Stimulated activated CD8-positive, alpha-beta memory T cell treated with anti-CD3 and anti-CD28 coated beads, Interleukin-12 subunit alpha, Interleukin-12 subunit beta, amount 100 ng/mL, for 24 hours (primary cell): ENCODE results near the gene DENND2A.
A peak's percentile ranks its signal among the peaks of the same experiment; 100 is the strongest.
"Not testable (repeated sequence)": the region's sequence is repeated elsewhere in the genome, so short reads cannot be mapped to it uniquely, and the experiment has no call there.

Source experiments
- DNase-seq: peaks from one replicate; pipeline ENCODE4 v3.0.0-alpha.2; 2020; ENCODE audit errors: extremely low read depth

The DENND2A gene

DNA sequence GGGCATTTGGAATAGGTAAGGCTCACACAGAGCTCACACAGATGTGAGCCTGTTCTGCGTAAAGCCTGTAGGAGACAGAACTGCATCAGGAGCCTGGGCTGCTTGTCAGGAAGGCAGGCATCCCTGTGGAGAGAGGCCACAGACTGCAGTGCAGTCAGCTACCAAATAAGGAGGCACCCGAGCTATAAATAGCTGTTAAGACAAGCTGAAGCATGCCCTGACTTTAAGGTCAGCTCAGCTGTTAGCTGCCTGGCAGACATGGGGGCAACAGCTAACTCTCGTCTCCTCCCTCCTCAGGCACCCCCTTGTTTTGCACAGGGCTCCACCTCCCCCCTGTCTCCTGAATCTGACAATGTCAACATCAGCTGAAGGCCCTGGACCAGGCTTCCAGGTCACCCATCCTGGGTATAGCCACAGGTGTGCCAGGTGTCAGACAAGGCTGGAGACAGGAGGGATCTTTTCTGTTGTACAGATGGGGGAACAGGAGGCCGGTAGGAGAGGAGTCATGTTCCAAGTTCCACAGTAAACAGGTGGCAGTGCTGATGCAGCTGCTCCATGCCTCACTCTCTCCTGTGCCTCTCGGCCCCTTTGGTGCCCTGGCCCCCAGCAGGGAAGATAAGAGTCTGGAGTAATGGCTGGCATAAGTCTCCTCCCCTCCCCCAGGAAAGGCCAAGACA is 133.7 kb downstream of the DENND2A start:
- DNase-seq: no peak

DNA sequence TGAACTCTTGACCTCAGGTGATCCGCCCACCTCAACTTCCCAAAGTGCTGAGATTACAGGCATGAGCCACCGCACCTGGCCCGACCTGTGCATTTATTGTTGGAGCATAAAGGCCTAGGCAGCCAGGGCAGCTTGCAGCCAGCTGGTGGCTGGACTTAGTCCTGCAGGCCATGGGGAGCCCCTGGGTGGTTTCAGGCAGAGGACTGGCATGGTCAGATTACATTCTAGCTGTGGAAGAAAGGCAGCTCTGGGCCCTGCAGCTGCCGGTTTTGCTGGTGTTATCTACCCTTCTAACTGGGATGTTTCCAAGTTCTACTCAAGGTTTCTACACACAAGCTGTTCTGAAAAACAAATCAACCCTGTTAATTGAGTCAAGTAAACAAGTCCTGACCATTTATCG is 138.6 kb downstream of the DENND2A start:
- DNase-seq: no peak

DNA sequence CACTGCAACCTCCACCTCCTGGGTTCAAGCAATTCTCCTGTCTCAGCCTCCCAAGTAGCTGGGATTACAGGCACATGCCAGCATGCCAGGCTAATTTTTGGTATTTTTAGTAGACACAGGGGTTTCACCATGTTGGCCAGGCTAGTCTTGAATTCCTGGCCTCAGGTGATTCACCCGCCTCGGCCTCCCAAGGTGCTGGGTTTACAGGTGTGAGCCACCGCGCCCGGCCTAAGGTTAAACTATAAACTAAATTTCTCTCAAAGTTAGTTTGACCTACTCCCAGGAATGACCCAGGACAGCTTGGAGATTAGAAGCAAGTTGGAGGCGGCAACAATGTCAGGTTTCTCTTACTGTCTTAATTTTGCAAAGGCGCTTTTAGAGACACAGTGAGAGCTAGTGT is 142.8 kb downstream of the DENND2A start:
- not testable (repeated sequence) for DNase-seq

DNA sequence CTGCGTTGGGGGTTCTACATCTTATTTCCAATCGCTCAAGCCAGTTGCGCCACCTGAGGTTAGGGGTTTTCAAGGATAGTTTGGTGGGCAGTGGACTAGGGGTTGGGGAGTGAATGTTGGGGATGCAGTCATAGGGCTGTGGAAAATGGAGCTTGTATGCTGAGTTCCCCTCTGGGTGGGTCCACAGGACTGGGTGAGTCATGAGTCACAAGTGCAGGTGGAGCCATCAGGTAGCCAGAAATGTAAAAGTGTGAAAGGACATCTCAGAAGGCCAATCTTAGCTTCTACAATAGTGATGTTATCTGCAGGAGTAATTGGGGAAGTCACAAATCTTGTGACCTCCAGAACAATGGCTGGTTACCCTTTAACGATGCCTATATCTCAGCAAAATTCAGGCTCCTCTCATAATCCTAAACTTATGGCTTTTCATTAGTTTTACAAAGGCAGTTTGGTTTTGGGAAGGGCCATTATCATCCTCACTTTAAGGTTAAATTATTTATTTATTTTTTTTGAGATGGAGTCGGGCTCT is 143.3 kb downstream of the DENND2A start:
- no peak for DNase-seq

DNA sequence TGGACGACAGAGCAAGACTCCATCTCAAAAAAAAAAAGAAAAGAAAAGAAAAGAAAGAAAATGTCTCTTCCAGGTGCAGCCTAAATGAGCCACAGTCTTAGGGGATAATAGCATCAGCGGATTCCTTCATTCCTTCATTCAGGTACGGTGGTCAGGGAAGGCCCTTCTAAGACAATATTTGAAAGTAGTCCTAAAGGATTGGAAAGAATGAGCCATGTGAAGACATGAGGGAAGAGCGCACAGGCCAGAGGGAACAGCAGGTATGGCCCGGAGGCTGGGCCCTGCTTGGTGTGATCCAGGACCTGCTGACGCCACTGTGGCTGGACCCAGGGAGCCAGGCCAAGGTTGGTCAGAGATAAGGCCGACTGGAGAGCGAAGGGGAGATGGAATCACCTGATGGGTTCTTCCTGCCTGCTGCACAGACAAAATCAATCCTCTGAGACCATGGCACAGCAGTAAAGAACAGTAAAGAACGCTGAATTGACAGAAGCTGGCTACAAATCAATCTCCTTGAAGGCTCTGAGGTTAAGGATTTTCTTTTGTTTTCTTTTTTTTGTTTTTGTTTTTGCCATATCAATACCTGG is 145.0 kb downstream of the DENND2A start:
- no peak for DNase-seq

DNA sequence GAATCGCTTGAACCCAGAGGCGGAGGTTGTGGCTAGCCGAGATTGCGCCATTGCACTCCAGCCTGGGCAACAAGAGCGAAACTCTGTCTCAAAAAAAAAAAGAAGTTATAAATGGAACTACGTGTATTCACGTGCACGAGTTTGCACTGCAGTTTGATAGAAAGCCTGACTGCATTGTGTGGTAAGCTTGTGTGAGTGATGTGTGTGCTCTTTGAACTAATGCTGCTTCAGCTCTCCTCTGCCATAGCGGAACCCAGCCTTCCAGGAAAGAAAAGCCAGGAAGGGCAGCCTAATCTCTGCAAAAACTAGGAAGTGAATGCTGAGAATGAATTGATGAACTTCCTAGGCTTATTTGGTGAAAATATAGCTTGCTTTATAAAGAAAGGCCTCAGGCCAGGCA is 145.7 kb downstream of the DENND2A start:
- no peak for DNase-seq

DNA sequence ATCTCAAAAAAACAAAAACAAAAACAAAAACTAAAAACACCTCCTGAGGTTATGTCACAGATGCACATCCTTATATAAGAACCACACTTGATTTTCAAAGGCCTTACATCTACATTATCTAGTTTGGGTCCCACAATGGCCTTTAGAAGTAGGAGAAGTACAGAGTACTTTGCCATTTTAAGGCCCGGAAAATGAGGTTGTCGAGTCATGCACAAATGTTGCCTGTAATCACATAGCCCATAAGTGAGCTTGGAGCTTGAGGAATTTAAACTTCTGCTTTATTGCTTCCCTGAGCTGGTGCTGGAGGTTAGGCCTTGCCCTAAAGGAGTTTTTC is 151.6 kb downstream of the DENND2A start:
- DNase-seq: no peak

DNA sequence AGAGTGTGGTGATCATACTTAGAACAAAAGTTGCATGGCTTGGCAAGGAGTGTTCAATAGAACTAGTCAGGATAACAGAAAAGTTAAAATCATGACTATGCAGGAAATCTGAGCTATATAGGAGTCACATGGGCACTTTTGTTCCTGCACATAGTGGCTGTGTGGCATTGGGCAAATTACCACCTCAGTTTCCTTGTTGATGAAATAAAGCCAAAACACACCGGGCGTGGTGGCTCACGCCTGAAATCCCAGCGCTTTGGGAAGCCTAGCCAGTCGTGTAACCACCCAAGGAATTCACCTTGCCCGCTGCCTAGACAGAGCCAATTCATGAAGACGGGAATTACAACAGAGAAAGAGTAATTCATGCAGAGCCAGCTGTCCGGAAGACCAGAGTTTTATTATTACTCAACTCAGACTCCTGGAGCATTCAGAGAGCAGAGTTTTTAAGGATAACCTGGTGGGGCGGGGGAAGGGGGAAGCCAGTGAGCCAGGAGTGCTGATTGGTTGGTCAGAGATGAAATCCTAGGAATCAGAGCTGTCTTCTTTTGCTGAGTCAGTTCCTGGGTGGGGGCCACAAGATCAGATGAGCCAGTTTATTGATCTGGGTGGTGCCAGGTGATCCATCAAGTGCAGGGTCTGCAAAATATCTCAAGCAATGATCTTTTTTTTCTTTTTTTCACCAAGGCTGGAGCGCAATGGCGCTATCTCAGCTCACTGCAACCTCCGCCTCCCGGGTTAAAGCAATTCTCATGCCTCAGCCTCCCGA is 154.9 kb downstream of the DENND2A start:
- DNase-seq: no peak

DNA sequence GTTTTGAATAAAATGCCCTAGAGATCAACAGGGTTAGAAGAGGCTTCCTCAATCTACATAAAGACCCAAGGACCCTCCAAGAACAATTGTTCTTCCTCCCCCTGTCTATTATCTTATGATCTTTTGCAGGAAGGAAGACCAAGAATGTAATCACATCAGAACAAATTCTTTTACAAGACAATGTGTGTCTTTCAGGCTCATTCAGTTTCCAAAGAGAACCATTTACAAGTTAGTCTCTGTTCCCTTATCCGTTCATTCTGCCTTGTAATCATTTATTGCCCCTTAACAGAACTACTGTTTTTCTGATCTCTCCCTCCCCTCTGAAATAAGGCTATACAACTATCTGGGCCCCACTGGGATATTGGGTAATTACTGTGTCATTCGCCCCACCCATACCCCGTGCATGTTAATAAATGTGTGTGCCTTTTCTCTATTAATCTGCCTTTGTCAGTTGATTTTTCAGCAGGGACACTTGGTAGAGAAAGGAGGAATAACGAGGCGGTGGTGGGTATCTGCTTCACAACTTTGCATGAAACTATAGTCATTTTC is 155.6 kb downstream of the DENND2A start:
- DNase-seq: no peak

DNA sequence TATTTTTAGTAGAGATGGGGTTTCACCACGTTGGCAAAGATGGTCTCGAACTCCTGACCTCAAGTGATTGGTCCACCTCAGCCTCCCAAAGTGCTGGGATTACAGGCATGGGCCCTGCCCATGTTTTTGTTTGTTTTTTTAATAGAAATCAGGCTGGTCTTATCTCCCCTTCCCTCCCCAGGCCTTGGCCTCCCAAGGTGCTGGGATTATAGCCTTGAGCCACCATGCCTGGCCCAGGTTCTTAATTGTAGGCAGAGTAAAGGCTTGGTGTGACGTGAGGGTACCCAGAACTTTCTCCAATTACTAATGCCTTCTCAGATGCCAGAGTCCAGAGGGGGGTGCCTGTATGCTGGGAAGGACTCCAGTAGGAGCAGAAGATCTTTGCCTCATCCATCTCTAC is 156.1 kb downstream of the DENND2A start:
- no peak for DNase-seq

DNA sequence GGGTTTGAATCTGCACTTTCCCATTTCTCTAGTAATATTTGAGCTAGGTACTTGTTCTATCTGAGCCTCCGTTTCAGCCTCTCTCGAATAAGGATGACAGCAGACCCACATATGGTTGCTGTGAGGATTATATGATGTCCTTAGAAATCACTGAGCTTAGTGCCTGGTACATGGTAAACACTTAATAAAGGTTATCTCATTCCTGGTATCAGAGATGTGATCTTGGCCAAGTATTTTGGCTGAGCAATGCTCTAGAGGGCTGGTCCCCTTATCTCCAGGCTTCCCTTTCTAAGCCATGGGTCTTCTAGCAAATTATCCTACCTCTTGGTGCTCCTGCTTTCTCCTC is 160.9 kb downstream of the DENND2A start:
- DNase-seq: no peak

DNA sequence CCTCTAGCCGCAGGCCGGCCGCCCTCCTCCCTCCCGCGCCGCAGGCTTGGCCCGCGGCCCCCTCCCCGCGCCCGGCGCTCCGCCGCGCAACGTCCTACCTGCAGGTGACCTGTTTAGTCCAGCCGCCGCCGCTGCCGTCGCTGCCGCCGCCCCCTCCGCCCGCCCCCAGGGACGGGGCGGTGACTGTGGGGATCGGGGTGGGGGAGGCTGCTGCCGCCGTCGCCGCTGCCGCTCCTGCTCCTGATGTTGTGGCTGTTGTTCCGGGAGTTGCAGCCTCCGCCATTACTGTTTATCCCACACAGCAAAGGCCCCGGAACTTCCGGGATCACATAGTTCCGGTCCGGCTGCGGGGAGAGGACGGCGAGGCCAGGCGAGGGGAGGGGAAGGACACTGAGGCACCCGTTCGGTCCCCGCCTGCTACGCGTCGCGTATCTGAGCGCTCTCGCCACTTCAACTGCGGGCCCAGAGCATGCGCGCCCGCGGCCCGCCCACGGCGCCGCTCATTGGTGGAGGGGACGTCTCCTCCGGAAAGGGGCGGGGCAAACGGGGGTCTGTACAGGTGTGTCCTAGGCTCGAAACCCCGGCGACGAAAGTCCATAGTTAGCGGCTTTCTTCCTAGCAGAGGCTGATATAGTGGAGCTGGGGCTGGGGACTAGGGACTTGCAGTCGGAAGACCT is 161.4 kb downstream of the DENND2A start, which contains the start of gene MKRN1:
Gene MKRN1, minus strand, starts transcription at position 444 of the 677 bp plus-strand sequence. Its CDS starts 161 bp downstream, at position 283.
- DNase-seq: peak; percentile 85

DNA sequence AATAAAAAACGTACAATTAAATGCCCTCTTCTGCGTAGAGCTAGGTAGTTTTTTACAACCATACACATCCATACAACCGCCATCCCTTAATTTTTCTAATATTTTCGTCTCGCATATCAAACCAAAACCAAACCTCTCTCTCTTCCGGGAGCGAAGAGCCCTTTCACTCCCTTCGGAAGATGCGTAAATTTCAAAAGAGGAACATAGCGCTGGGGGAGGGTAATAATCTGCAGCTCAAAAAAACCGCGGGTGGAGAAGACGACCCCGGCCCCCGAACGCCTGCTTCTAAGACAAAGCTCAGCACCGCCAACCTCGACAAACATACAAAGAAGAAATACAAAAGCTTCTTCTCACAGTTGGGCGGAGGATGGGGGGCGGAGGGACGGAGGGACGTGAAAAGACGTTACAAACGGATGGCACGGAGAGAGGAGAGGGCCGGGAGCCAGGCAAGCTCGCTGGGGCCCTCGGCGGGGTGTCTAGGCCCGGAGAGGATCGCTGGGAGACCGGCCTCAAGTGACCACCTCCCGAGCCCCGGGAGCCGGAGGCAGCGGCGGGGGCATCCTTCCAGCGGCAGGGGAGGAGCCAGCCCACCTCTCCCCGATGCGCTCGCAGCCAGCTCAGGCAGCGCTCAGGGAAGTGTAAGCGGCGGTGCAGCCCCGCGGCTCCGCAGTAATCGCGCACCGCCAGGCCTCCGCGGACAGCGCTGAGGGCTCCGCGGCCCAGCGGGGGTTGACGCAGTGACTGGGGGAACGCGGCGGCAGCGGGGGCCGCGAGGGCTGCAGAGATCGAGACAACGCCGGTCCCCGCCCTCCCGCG is 162.2 kb downstream of the DENND2A start:
- DNase-seq: no peak

DNA sequence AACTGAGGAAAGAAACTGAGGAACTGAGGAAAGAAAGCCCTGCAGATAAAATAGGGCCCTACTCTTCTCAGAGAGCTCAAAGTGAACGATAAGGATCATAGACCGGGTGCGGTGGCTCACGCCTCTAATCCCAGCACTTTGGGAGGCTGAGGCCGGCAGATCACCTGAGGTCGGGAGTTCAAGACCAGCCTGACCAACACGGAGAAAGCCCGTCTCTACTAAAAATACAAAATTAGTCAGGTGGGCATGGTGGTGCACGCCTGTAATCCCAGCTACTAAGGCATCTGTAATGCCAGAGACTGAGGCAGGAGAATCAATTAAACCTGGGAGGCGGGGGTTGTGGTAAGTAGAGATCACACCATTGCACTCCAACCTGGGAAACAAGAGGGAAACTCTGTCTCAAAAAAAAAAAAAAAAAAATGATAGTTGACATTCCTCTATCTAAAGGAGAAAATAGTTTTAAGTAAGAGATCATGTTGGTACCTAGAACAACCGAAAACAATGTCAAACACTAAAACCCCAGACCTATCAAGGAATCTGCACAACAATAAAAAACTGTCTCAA is 163.8 kb downstream of the DENND2A start:
- DNase-seq: no peak

DNA sequence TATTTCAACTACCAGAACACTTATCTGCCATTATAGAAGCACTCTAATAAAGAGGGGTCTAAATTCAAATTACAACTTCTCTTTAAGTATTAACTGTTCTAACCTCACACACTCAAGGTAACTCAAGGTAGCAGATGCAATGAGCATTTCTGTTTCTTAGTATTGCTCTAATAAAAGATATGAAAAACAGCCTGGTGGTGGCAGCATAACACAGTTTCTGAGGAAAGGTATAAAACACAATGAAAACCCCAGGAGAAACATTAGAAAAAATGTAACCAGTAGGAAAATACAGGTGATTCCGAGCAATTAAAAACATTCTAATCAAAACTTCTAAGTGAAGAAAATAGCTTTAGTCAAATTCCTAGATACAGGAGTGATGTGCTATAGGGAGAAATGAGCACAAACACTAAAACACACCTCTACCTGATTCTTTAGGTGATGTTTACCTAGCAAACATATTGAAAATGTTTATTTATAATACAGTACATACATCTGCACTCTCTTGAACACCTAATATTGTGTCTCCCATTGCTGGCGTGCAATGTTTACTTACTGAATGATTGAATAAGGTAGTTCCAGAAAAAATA is 164.8 kb downstream of the DENND2A start:
- DNase-seq: no peak
